HG03521 (cell line): ENCODE measurements around the gene NPIPA8.
"Not testable (repeated sequence)": the region's sequence is repeated elsewhere in the genome, so short reads cannot be mapped to it uniquely, and the experiment has no call there.

Experiments
- ATAC-seq: cut with Tn5 transposase; IDR thresholded peaks from one replicate; pipeline ENCODE4 v1.9.1; 2021; ENCODE audit warnings: mild to moderate bottlenecking, moderate library complexity; ENCODE audit not compliant: unreplicated experiment

NPIPA8 gene

DNA sequence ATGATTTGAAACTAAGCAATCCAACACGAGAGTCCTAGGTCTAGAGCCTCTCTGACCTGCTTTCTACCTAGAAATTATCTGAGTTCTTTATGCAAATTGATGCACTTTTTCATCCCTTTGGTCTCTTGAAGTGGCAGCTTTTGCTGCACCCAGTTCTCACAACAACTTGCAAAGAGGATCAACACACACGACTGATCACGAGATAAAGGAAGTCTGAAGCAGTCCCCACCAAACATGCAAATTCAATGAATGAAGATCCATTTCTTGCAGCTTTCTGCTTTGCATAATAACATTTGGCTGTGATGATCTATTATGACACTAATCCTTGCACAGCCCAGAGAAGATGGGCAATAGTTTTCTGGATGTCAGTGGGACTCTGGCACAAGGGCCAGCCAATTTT, 56.2 kb downstream of the NPIPA8 start:
- ATAC-seq, result not testable (repeated sequence)

GRCh38 chr16:18276756-18277155, 59.8 kb downstream of the NPIPA8 start:
- not testable (repeated sequence) for ATAC-seq

- ATAC-seq, result not testable (repeated sequence)
Observed at GRCh38 chr16:18270171-18270570, 66.4 kb downstream of the NPIPA8 start.
